Natural killer cell (primary cell): ENCODE results near the gene CCNB3. TPM values are rescaled to one million over a fixed set of nuclear protein-coding genes. Genes with fewer than 3 reads are reported as not detected.

Experiments
- ATAC-seq, 3 donors: fragments of 150-1000 bp in 2 of 3; fragments of 200-7000 bp in 1 of 3; cut with Tn5 transposase; 1 replicate in 1 of 3; 2 replicates in 2 of 3; pipeline ENCODE4 v1.10.0; 2021; ENCODE audit warnings: mild to moderate bottlenecking in 2 of 3, moderate library complexity in 2 of 3
- DNase-seq, 2 donors: peaks; one replicate each; pipeline versions ENCODE4 v3.0.0 to v3.0.0-alpha.2; 2013 to 2021; ENCODE audit warnings: mixed read lengths in 1 of 2
- H3K27ac ChIP-seq: one replicate; pipeline ENCODE4 v1.5.1; 2013; ENCODE audit warnings: mild to moderate bottlenecking, low read length
- H3K27me3 ChIP-seq: one replicate; pipeline ENCODE4 v1.6.1; 2013; ENCODE audit warnings: low read length; ENCODE audit not compliant: control insufficient read depth, insufficient read depth
- H3K36me3 ChIP-seq: one replicate; pipeline ENCODE4 v1.6.1; 2013; ENCODE audit warnings: low read length; ENCODE audit not compliant: control insufficient read depth, insufficient read depth
- H3K4me1 ChIP-seq: one replicate; pipeline ENCODE4 v1.6.1; 2013; ENCODE audit warnings: low read length; ENCODE audit not compliant: control insufficient read depth, insufficient read depth
- H3K4me3 ChIP-seq: one replicate; pipeline ENCODE4 v1.5.1; 2013; ENCODE audit warnings: low read length
- H3K9me3 ChIP-seq: one replicate; pipeline ENCODE4 v1.6.1; 2013; ENCODE audit warnings: low read length; ENCODE audit not compliant: control insufficient read depth, insufficient read depth
- H3K27ac Mint-ChIP-seq, 2 donors: one replicate each; pipeline ENCODE4 v1.8.0; 2022; ENCODE audit warnings: mild to moderate bottlenecking in 2 of 2, mixed read lengths in 2 of 2, moderate library complexity in 1 of 2
- H3K27me3 Mint-ChIP-seq, 2 donors: one replicate each; pipeline ENCODE4 v1.8.0; 2022; ENCODE audit warnings: low read depth in 2 of 2, mixed read lengths in 2 of 2
- H3K36me3 Mint-ChIP-seq: one replicate; pipeline ENCODE4 v1.8.0; 2022; ENCODE audit warnings: mixed read lengths
- H3K4me1 Mint-ChIP-seq, 2 donors: one replicate each; pipeline ENCODE4 v1.8.0; 2022; ENCODE audit warnings: mixed read lengths in 2 of 2
- H3K4me3 Mint-ChIP-seq: one replicate; pipeline ENCODE4 v1.8.0; 2022; ENCODE audit warnings: mild to moderate bottlenecking, moderate library complexity, mixed read lengths
- H3K9me3 Mint-ChIP-seq, 2 donors: one replicate each; pipeline ENCODE4 v1.8.0; 2022; ENCODE audit warnings: mixed read lengths in 2 of 2
- WGBS: methylation state at CpG from one replicate; pipeline ENCODE4 v1.1.7; 2013; ENCODE audit warnings: missing lambda C conversion rate; ENCODE audit not compliant: insufficient coverage; 5-methylcytosine and 5-hydroxymethylcytosine counted together
- intact Hi-C: fragments of 100-400 bp; cut with micrococcal nuclease; formaldehyde crosslinking; loops from one replicate; pipeline ENCODE4 v1.14.2; 2022
- total RNA-seq, 4 donors: library from RNA; stranded (reverse); fragments of 120-200 nt in 1 of 4; gene quantifications; one replicate each; pipeline versions ENCODE4 v1.2.3 to v1.2.4, GENCODE V29; 2013 to 2022
- TF ChIP-seq, protein P1 (sequence below): fragments of 200-600 bp; IDR thresholded peaks from one replicate; pipeline ENCODE4 v1.8.0; 2022; ENCODE audit warnings: antibody characterized with exemption

Gene CCNB3
- total RNA-seq, 3 donors from 2014 or later (not counting 1 experiment from before 2014, with no cell fraction given) = 3.4 to 8.7 (median 4.3) TPM

GRCh38 chrX:50188859-50189600 lies 15.5 kb upstream of the CCNB3 start:
- Histone ChIP-seq H3K36me3 (no peaks in the 10 kb centered on the region), H3K4me1 (no peaks in the 10 kb centered on the region), H3K27ac (no peak overlapping the region), H3K4me3 (no peak overlapping the region), H3K9me3 (no peaks in the 10 kb centered on the region), H3K27me3 (no peaks in the 10 kb centered on the region)
- H3K4me3 Mint-ChIP-seq = no peak overlapping the region
- H3K27me3 Mint-ChIP-seq = peaks cover 3 to 52% of the 10 kb centered on the region in 2 donors
- 76% methylated on average over 9 of the region's 9 CpGs for WGBS
- TF ChIP-seq, protein P1, sequence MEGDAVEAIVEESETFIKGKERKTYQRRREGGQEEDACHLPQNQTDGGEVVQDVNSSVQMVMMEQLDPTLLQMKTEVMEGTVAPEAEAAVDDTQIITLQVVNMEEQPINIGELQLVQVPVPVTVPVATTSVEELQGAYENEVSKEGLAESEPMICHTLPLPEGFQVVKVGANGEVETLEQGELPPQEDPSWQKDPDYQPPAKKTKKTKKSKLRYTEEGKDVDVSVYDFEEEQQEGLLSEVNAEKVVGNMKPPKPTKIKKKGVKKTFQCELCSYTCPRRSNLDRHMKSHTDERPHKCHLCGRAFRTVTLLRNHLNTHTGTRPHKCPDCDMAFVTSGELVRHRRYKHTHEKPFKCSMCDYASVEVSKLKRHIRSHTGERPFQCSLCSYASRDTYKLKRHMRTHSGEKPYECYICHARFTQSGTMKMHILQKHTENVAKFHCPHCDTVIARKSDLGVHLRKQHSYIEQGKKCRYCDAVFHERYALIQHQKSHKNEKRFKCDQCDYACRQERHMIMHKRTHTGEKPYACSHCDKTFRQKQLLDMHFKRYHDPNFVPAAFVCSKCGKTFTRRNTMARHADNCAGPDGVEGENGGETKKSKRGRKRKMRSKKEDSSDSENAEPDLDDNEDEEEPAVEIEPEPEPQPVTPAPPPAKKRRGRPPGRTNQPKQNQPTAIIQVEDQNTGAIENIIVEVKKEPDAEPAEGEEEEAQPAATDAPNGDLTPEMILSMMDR = no peak
- no peaks in the 10 kb centered on the region for H3K9me3 Mint-ChIP-seq
- ATAC-seq = no peak
- no peak for DNase-seq
- no peak overlapping the region for H3K27ac Mint-ChIP-seq
- H3K36me3 Mint-ChIP-seq = no peaks in the 10 kb centered on the region
- intact Hi-C loops = no loop called here
- no peaks in the 10 kb centered on the region for H3K4me1 Mint-ChIP-seq

GRCh38 chrX:50198348-50198747 lies 6.2 kb upstream of the CCNB3 start:
- Mint-ChIP-seq H3K27me3 (peaks cover 3 to 23% of the 10 kb centered on the region in 2 donors), H3K36me3 (no peaks in the 10 kb centered on the region), H3K27ac (no peak overlapping the region), H3K4me1 (peaks cover 0 to 2% of the 10 kb centered on the region in 2 donors), H3K4me3 (no peak overlapping the region), H3K9me3 (no peaks in the 10 kb centered on the region)
- no peak overlapping the region for H3K27ac ChIP-seq
- TF ChIP-seq, protein P1 = no peak
- 91% methylated on average over 4 of the region's 4 CpGs for WGBS
- DNase-seq = no peak
- no peaks in the 10 kb centered on the region for H3K9me3 ChIP-seq
- H3K36me3 ChIP-seq = no peaks in the 10 kb centered on the region
- no peak for ATAC-seq
- H3K27me3 ChIP-seq = no peaks in the 10 kb centered on the region
- intact Hi-C loops = no loop called here
- no peaks in the 10 kb centered on the region for H3K4me1 ChIP-seq
- H3K4me3 ChIP-seq = no peak overlapping the region

- no peaks in the 10 kb centered on the region for H3K9me3 ChIP-seq
- WGBS = no CpG with 5 or more reads among the region's 1 CpG
- no peak within 1 kb of the TSS for H3K27ac ChIP-seq
- H3K36me3 Mint-ChIP-seq = no peaks in the 10 kb centered on the region
- ATAC-seq = no peak
- TF ChIP-seq, protein P1 = no peak
- no peak within 1 kb of the TSS for H3K4me3 ChIP-seq
- no peak within 1 kb of the TSS for H3K4me3 Mint-ChIP-seq
- H3K9me3 Mint-ChIP-seq = no peaks in the 10 kb centered on the region
- peaks cover 7 to 18% of the 10 kb centered on the region in 2 donors for H3K4me1 Mint-ChIP-seq
- no peak for DNase-seq
- intact Hi-C loops = no loop called here
- peaks cover 12% of the 10 kb centered on the region for H3K4me1 ChIP-seq
- no peaks in the 10 kb centered on the region for H3K27me3 ChIP-seq
- no peak within 1 kb of the TSS for H3K27ac Mint-ChIP-seq
- peaks cover 3 to 22% of the 10 kb centered on the region in 2 donors for H3K27me3 Mint-ChIP-seq
- no peaks in the 10 kb centered on the region for H3K36me3 ChIP-seq
Observed at GRCh38 chrX:50200907-50201306, 3.7 kb upstream of the CCNB3 start, which contains the start of gene AKAP4. Gene AKAP4, minus strand, starts transcription at chrX:50201007. Its CDS starts 118 bp downstream, at chrX:50200889.

- no peak overlapping the region for H3K4me3 Mint-ChIP-seq
- Histone ChIP-seq H3K27ac (no peak overlapping the region), H3K4me1 (peaks cover 12% of the 10 kb centered on the region), H3K27me3 (no peaks in the 10 kb centered on the region), H3K36me3 (no peaks in the 10 kb centered on the region), H3K4me3 (no peak overlapping the region), H3K9me3 (no peaks in the 10 kb centered on the region)
- no peaks in the 10 kb centered on the region for H3K9me3 Mint-ChIP-seq
- TF ChIP-seq, protein P1 = no peak
- no peak overlapping the region for H3K27ac Mint-ChIP-seq
- intact Hi-C loops = no loop called here
- WGBS = 95% methylated on average over 2 of the region's 3 CpGs
- H3K27me3 Mint-ChIP-seq = peaks cover 3 to 11% of the 10 kb centered on the region in 2 donors
- peaks cover 7 to 18% of the 10 kb centered on the region in 2 donors for H3K4me1 Mint-ChIP-seq
- H3K36me3 Mint-ChIP-seq = no peaks in the 10 kb centered on the region
- no peak for ATAC-seq
- DNase-seq = no peak
Observed at GRCh38 chrX:50202539-50202938, 2.0 kb upstream of the CCNB3 start.
